Activated CD8-positive, alpha-beta T cell treated with anti-CD3 and anti-CD28 coated beads for 36 hours (primary cell): ENCODE data around the gene UBN1. TPM values are rescaled to one million over a fixed set of nuclear protein-coding genes. Genes with fewer than 3 reads are reported as not detected.

Source experiments
- ATAC-seq: fragments of 200-7000 bp; cut with Tn5 transposase; one replicate; pipeline ENCODE4 v1.10.0; 2021; ENCODE audit warnings: mild to moderate bottlenecking, moderate library complexity
- CTCF ChIA-PET: fragments of 350-600 bp; sonication (Branson Sonifier 250); formaldehyde crosslinking; loops from one replicate; lab custom pipeline; 2021; ENCODE audit warnings: antibody characterized with exemption; lab: Charles Lee
- POLR2A ChIA-PET: fragments of 350-600 bp; sonication (Branson Sonifier 250); formaldehyde crosslinking; loops from one replicate; lab custom pipeline; 2021; ENCODE audit warnings: antibody characterized with exemption; lab: Charles Lee
- DNase-seq: peaks from one replicate; pipeline ENCODE4 v3.0.0-alpha.2; 2020
- H3K27ac Mint-ChIP-seq: one replicate; pipeline ENCODE4 v1.8.0; 2021; ENCODE audit warnings: mild to moderate bottlenecking, mixed read lengths
- H3K27me3 Mint-ChIP-seq: one replicate; pipeline ENCODE4 v1.8.0; 2021; ENCODE audit warnings: mixed read lengths
- H3K36me3 Mint-ChIP-seq: one replicate; pipeline ENCODE4 v1.8.0; 2021; ENCODE audit warnings: low read depth, mixed read lengths
- H3K4me1 Mint-ChIP-seq: one replicate; pipeline ENCODE4 v1.8.0; 2021; ENCODE audit warnings: low read depth, mixed read lengths
- H3K4me3 Mint-ChIP-seq: one replicate; pipeline ENCODE4 v1.8.0; 2021; ENCODE audit warnings: mild to moderate bottlenecking, moderate library complexity, mixed read lengths
- H3K9me3 Mint-ChIP-seq: one replicate; pipeline ENCODE4 v1.8.0; 2021; ENCODE audit warnings: mixed read lengths
- intact Hi-C: fragments of 100-400 bp; cut with micrococcal nuclease; formaldehyde crosslinking; loops from one replicate; pipeline ENCODE4 v1.10.0; 2022
- total RNA-seq, 2 experiments: library from RNA; stranded (reverse); gene quantifications; one replicate each; pipeline ENCODE4 v1.2.3, GENCODE V29; 2021
- TF ChIP-seq, protein P1 (sequence below): fragments of 200-600 bp; IDR thresholded peaks from one replicate; pipeline ENCODE4 v1.8.0; 2022; ENCODE audit warnings: antibody characterized with exemption, mild to moderate bottlenecking

The UBN1 gene
- total RNA-seq, 2 experiments from 2014 or later, result 25.4 to 25.6 TPM

- TF ChIP-seq, protein P1, sequence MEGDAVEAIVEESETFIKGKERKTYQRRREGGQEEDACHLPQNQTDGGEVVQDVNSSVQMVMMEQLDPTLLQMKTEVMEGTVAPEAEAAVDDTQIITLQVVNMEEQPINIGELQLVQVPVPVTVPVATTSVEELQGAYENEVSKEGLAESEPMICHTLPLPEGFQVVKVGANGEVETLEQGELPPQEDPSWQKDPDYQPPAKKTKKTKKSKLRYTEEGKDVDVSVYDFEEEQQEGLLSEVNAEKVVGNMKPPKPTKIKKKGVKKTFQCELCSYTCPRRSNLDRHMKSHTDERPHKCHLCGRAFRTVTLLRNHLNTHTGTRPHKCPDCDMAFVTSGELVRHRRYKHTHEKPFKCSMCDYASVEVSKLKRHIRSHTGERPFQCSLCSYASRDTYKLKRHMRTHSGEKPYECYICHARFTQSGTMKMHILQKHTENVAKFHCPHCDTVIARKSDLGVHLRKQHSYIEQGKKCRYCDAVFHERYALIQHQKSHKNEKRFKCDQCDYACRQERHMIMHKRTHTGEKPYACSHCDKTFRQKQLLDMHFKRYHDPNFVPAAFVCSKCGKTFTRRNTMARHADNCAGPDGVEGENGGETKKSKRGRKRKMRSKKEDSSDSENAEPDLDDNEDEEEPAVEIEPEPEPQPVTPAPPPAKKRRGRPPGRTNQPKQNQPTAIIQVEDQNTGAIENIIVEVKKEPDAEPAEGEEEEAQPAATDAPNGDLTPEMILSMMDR, result no peak
- Mint-ChIP-seq H3K36me3 (peaks cover 27% of the 10 kb centered on the region), H3K9me3 (no peaks in the 10 kb centered on the region), H3K4me1 (no peaks in the 10 kb centered on the region), H3K27ac (no peak overlapping the region), H3K4me3 (no peak overlapping the region), H3K27me3 (no peaks in the 10 kb centered on the region)
- ChIA-PET CTCF (interaction anchor here (1.5 kb wide), 1 partner anchor 10 kb away, joined by 3 read pairs; no protein-coding TSS in a partner anchor), POLR2A (no interaction called here)
- DNase-seq (no peak), ATAC-seq (no peak)
- intact Hi-C loops, result no loop called here
Observed at GRCh38 chr16:4883501-4883900, 36.2 kb downstream of the UBN1 start.

DNA sequence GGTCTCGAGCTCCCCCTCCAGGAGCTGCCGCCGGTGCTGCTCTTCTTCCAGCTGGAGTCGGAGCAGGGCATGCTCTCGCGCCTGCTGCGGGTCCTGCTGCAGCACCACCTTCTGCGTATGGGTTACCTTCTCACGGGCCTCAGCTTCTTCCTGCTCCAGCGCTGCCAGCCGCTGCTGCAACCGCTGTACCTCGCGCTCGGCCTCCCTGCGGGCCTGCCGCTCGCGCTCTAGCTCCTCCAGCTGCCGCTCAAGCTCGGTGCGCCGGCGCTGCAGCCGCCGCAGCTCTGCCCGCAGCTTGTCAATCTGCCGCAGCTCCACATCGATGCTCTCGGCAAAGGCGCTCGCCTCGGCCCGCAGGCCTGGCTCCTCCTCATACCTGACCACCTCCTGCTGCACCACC is 36.9 kb downstream of the UBN1 start:
- TF ChIP-seq, protein P1, result no peak
- CTCF ChIA-PET, result interaction anchor here (0.9 to 1.5 kb wide), 2 partner anchors 11 to 15 kb away, joined by 3 read pairs; no protein-coding TSS in a partner anchor
- H3K4me1 Mint-ChIP-seq, result no peaks in the 10 kb centered on the region
- peaks cover 24% of the 10 kb centered on the region for H3K36me3 Mint-ChIP-seq
- H3K4me3 Mint-ChIP-seq, result no peak overlapping the region
- no peak overlapping the region for H3K27ac Mint-ChIP-seq
- no peak for ATAC-seq
- H3K9me3 Mint-ChIP-seq, result no peaks in the 10 kb centered on the region
- DNase-seq, result no peak
- POLR2A ChIA-PET, result interaction anchor here (0.5 kb wide), 1 partner anchor 48 kb away, joined by 3 read pairs; no protein-coding TSS in a partner anchor
- intact Hi-C loops, result no loop called here
- H3K27me3 Mint-ChIP-seq, result no peaks in the 10 kb centered on the region

- intact Hi-C loops, result no loop called here
- H3K27ac Mint-ChIP-seq, result no peak overlapping the region
- TF ChIP-seq, protein P1, result no peak
- no peaks in the 10 kb centered on the region for H3K4me1 Mint-ChIP-seq
- POLR2A ChIA-PET, result interaction anchor here (1.0 kb wide), 1 partner anchor 58 kb away, joined by 3 read pairs; no protein-coding TSS in a partner anchor
- no peak overlapping the region for H3K4me3 Mint-ChIP-seq
- ATAC-seq (no peak), DNase-seq (no peak)
- no peaks in the 10 kb centered on the region for H3K27me3 Mint-ChIP-seq
- H3K36me3 Mint-ChIP-seq, result peaks cover 24% of the 10 kb centered on the region
- CTCF ChIA-PET, result interaction anchor here (0.9 kb wide), 1 partner anchor 14 kb away, joined by 3 read pairs; no protein-coding TSS in a partner anchor
- H3K9me3 Mint-ChIP-seq, result no peaks in the 10 kb centered on the region
Observed at GRCh38 chr16:4884972-4885874, 37.9 kb downstream of the UBN1 start.

- Mint-ChIP-seq H3K4me1 (no peaks in the 10 kb centered on the region), H3K27me3 (no peaks in the 10 kb centered on the region), H3K9me3 (no peaks in the 10 kb centered on the region), H3K4me3 (no peak overlapping the region), H3K27ac (no peak overlapping the region), H3K36me3 (peaks cover 23% of the 10 kb centered on the region)
- ATAC-seq (no peak), DNase-seq (no peak)
- ChIA-PET POLR2A (no interaction called here), CTCF (no interaction called here)
- TF ChIP-seq, protein P1, result no peak
- intact Hi-C loops, result no loop called here
Observed at GRCh38 chr16:4886151-4886550, 38.9 kb downstream of the UBN1 start.
